LoVo (cell line): ENCODE data around the gene OTX1.

Source experiments
- DNase-seq: peaks from one replicate; pipeline ENCODE4 v3.0.0-alpha.2; 2016; ENCODE audit warnings: low spot score

The OTX1 gene

DNA sequence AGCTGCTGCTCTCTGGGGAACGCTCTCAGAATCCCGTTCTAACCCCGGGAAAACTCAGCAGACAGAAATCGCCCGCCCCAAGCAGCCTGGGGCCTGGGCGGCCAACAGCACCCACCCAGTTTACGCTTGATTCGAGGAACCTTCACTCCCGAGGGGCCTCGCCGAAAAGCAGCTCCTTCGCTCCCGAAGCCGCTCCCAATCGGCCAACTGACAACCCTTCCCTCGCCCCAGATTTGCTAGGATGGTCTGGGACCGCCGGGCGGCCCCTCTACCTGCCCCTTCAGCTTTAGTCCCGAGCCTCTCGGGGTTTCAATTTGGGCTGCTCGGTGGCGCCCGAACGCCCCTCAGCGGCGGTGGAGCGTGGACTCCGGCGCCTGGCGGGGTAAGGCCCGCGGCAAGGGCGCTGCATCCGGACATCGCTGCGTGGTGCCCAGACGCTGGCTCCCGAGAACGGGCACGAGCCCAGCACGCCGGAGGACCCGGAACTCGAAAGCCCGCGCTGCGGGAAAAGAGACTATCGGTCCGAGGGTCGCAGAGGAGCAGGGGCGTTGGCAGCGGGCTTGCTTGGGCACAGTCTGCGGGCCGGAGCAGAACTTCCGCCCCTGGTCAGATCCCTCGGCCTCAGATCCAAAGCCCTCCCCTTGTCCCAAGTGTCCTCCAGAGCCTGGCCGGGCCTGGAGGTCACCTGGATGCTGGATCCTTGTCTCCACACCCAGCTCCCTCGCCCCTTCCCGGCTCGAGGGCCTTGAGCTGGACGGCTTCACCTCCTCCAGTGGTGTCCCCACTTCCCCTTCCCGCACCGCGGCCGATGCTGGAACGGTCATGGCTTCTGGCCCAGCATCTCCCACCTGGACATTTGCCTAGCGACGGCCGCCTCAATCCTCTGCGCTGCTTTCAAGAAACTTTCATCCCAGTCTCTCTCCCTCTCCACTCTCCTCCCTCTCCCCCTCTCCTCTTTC is 3.0 kb upstream of the OTX1 start:
- DNase-seq: no peak

DNA sequence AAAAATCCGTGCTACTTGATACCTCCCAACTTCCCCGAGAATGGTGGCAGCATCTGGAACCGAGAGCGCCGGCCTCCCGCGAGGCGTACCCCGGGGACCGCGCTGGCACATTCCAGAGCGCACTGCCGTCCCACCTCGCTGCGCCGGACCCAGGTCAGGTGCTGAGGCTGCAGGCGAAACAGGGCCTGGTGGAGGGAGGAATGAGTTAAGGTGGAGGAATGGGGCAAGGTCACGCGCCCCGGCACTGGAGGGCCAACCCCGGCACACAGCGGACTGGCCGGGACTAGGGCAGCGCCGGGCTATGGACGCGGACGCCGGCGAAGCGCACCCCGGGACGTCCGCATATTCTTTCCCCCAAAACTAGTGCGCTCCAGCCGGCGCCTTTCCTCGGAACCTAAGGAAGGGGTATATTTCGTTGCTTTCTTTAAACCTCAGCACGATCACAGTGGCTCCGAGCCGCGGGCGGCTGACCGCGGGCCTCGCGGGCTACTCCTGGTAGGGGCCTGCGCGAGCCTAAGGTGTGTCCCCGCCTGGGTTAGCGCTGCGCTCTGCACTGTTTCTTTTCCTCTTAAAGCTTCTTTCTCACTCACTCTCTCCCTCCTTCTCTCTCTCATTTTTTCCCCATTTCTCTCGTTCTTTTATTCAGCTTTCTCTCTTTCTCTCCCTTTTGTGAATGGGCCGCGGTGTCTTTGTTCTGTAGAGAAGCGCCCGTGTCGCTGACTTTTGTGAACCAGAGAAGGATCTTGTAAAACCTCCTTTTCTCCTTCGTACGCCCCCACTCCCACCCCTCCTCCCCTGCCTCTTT is 2.1 kb upstream of the OTX1 start:
- DNase-seq: no peak

DNA sequence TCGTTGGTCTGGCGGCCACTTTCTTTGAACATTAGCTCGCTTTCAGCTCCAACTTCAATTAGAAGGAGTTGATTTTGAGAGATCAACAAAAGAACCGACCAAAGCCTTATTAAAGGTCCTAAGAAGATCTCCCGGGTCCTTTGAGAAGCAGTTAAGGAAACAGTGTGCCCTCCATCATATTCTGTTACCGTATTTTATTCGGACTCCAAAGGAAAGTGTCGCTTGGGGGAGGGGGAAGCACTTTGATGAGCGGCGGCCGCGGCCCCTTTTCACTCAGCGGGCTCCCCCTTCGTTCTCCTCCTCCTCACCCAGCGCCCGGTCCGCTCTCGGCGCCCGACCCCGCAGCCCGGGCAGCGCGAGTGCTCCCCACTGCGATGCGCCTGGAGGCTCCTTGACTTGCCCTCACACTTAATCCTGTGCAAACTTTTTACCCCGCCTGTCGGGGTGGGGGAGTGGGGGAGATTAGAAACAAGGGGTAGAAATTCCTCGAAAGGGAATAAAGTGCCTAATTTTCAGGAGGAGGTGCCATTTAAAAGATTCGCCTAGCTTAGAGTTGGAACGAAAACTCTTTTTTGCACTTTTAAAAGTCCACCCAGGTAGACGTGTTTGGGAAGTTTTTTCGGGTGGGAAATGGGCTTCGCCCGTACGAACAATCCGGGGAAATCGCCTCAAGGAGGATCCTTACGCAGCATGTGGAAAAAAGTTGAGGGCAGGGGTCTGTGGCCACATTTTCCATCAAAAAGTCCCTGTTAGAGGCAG is 1.2 kb upstream of the OTX1 start:
- peak; percentile 12 for DNase-seq

DNA sequence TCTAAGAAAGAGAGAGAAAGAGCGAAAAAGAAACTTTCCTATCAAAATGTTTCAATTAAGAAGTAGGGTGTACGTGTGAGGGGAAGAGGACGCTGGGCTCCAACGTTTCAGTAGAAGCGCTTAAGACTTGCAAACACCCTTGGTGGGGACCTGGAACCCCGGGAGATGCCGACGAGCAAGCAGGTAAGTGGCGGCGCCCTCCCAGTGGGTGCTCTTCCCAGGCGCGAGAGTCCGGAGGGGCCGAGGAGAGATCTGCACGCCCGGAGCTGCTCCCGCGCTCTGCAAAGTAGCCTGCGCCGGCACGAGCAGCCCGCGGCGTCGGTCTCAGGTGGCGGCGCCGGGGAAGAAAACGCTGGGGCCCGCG is 678 bp upstream of the OTX1 start:
- DNase-seq: peak; percentile 50

DNA sequence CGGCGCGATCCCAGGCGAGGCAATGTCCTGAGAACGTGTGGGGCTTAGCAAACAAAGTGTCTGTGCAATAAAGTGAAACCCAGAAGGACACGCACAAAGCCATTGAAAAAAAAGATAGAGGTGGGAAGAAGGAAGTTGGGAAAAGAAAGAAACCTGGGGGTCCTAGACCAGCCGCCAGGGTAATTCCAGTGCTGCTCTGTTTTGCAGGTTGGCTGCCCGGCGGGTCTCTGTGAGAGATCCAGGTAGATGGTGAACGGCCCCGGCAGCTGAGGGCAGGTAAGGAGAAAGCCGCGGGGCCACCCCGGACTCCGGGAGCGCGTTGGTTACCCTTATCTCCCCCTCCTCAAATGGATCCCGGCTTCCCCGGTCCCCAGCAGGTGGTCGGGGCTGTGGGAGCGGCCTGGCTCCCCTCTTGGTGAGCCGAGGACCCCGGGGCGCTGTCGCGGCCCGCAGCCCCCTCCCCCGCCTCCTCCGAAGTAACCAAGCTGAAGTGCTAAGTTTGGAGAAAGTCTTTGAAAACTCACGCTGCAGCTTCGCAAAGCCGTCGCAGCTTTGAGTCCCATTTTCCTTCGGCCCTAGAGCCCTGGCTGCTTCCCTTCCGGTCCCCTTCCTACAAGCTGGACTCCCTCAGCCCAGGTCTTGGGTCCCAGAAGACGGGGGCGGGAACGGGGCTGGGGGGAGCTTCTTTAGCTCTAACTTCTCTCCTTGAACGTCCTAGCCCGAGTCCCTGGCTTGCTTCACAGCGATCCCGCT is 588 bp downstream of the OTX1 start:
- DNase-seq: no peak

DNA sequence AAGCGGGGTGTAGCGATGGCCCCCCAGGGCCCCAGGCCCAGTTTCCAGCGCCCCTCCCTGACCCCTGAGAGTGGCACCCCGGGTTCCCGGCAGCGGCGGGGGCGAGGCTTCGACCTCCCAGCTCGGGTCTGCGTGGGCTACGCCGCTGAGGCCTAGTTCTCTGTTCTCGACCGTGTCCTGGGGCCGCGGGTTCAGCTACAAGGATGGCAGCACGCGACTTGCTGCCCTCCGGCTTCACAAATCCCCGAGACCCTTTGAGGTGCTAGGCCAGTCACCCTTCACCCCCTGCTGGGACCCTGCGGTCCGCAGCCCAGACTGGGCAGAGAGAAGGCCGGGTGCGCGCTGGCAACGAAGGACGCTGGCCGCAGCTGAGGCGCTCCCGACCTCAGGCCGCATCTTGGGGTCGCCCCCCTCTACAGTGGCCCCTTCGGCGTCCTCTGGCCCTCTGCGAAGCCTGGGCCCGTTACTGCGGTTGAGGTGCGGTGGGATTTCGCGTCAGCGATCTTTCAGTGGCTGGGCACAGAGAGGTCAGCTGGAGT is 1.2 kb downstream of the OTX1 start:
- no peak for DNase-seq

DNA sequence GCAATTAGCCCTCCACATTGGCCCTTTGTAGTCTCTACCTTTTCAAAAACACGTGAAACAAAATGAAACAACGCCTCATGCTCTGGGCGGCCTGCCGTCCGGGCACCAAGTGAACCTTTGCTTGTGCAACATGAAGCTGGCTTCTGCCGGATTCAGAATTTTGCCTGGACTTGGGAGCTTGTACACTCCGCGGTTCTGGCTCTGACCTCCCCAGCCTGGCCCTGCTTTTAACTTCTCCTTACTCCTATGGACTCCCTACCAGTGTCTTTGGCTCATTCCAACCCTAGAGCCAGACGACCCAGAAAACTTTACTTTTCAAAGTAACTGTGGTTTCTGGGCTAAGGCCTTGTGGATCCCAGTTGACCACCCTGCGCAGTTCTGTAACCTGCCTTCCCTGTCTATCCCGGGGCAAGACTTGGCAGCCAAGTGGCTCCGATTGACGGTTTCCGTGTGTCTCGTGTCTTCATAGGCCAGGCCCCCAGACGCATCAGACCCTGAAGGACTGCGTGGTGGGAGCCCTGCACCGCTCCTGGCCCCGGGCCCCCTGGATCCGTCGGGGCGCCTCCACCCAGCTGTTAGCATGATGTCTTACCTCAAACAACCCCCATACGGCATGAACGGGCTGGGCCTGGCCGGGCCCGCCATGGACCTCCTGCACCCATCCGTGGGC is 1.9 kb downstream of the OTX1 start:
- DNase-seq: no peak

DNA sequence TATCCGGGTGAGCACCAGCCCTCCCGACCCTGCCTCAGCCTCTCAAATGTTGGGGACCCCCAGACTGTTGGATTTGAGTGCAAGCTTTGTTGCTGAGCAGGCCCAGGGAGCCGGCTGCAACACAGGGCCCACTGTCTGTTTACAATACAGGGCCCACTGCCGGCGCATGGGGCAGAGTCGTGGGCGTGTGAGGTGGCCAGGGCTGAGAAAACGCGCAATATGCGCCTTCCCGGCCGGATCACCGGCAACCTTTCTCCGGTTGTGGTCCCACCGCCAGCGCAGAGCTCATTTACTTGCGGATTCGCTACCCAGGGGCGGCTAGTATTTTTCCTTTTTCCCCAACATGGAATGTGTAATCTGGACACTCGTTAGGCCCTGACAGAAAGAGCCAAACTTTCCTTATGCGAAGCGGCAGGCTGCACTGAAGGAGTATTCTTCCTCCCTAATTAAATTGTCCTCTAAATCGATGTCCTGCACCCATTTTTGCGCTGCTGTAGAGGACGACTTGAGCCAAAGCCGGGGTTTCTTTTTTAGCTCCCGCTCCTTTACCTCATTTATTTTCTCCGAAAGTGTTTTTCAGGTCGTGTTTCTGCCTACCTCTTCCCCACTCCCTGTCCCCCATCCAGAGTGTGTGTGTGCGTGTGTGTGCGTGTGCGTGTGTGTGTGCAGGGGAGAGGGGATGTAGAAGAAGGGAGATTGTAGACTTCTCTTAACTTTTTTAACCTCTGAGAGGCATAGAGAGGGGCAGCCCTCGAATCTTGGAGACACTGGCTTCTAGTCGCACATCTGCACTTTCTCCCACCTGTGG is 2.7 kb downstream of the OTX1 start:
- no peak for DNase-seq

DNA sequence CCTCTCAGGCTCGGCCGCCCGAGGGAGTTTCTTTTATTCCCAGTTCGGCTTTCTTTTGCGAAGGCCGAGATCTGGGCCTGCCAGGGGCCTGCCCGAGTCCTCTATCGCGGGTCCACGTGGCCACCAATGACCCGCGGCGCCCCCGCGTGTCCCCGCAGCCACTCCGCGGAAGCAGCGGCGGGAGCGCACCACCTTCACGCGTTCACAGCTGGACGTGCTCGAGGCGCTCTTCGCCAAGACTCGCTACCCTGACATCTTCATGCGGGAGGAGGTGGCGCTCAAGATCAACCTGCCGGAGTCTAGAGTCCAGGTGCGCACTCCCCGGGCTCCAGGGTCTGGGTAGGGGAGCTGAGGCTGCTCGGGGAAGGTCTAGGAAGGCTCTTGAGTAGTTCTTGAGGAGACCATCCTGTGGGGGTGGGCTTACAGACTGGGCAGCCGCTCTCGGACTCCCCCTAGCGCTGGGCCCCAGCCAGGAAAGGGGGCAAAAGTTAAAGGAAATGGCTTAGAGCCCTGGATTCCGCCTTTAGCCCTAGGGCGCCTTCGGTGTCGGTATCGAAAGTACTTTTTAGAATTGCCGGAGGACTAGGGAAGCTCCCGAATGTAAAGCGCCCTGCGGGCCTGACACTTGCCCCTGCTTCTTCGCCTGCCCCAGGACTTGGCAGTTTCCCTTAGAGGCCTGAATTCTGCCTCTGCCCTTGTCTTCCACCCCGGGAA is 3.4 kb downstream of the OTX1 start:
- no peak for DNase-seq

DNA sequence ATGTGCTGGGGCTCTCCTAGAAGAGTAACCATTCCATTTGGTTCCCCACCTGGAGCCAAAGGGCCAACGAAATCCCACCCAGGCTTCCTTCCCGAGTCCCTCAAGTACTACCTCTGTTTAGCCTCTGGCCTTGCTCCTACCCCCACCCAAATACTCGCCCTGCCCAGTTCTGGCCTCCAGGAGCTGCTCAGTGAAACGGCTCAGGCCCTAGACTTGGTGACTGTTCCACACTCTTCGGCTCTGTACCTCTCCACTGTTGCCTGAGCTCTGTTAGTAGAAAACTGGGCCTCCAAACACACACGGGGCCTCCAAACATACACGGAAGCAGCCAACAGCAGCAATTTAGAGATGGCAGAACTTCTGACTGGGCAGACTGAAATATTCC is 4.2 kb downstream of the OTX1 start:
- DNase-seq: no peak

DNA sequence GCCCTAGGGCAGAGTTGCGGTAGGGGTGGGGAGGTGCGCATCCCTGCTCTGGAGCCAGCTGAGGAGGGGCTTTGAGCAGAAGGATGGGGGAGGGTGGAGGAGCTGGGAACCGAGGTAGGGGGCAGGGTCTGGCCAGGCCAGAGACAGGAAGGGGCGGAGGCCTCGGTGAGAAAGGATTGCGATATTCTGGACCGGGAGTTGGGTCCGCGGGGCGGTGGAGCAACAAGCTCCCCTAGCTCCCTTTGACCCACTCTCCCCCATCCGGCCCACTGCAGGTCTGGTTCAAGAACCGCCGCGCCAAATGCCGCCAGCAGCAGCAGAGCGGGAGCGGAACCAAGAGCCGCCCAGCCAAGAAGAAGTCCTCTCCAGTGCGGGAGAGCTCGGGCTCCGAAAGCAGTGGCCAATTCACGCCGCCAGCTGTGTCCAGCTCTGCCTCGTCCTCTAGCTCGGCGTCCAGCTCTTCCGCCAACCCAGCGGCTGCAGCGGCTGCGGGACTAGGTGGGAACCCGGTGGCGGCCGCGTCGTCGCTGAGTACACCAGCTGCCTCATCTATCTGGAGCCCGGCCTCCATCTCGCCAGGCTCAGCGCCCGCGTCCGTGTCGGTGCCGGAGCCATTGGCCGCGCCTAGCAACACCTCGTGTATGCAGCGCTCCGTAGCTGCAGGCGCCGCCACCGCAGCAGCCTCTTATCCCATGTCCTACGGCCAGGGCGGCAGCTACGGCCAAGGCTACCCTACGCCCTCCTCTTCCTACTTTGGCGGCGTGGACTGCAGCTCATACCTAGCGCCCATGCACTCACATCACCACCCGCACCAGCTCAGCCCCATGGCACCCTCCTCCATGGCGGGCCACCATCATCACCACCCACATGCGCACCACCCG is 4.8 kb downstream of the OTX1 start:
- no peak for DNase-seq

DNA sequence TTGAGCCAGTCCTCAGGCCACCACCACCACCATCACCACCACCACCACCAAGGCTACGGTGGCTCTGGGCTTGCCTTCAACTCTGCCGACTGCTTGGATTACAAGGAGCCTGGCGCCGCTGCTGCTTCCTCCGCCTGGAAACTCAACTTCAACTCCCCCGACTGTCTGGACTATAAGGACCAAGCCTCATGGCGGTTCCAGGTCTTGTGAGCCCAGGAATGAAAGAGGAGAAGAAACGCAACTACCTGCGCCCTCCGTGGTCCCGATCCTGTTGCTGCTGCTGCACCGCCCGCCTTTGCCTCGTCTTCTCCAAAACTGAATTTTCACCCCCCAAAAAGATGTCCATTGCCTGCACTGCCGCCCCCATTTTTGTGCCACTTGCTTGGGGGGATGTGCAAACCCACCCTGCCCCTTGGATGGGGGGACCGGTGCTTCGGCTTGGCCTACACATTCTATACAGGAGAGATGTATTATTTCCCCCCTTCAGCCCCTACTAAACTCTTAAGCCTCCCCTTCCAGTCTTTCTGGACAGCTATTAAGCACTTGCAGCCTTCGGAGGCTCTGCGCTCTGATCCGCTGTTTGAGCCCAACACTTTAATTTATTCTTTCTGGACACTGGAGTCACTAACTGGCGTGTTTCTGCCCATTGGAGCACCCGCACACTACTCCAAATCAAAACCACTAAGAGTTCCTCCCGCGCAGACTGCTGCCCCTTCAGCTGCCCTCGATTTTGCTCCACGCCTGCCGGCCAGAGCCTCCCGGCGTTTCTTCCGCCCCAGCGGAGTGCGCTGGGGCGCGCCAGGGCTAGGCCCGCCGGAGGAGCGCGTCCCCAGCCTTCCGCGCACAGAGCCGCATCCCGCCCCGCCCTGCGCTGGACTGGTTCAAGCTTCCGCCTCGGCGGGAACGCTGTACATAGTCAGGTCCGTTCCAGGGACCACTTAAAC is 5.7 kb downstream of the OTX1 start:
- DNase-seq: no peak

DNA sequence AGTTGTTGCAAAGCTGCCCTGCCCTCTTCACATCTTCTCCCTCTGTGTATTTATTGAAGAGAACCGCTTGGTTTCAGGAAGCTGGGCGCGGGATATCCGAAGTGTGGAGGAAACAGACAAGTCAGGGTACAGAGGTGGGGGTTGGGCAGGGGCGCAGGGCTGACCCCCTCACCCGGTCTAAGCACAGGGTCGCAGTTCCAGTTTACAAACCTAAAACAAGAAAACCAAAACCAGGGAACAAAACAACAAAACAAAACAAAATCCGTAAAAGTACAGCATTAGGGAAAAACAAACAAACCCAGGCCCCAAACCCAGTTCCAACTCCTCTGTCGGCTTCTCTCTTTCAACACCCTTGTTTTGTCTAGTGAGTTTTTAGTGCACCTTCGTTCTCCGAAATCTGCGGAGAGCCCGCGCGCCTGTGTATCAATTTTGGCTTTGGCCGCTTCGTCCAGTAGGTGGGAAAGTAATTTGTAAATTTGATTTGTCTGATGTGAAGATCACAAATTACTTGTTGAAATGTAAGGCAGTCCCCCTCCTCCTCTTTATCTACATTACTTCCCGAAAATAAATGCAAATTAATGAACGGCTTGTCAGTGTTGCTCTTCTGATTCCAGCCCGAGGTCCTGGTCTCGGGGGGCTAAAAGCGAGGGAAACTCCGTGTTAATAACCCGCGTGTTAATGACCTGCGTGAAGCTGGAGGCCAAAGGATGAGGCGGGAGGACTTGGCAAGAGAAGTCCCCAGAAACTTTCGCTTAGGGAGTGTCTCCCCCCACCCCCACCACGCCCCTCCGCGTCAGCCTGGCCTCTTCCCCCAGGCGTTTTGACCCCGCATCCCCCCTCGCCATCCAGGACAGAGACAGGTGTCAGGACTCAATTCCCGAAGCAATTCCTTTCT is 6.9 kb downstream of the OTX1 start:
- no peak for DNase-seq

DNA sequence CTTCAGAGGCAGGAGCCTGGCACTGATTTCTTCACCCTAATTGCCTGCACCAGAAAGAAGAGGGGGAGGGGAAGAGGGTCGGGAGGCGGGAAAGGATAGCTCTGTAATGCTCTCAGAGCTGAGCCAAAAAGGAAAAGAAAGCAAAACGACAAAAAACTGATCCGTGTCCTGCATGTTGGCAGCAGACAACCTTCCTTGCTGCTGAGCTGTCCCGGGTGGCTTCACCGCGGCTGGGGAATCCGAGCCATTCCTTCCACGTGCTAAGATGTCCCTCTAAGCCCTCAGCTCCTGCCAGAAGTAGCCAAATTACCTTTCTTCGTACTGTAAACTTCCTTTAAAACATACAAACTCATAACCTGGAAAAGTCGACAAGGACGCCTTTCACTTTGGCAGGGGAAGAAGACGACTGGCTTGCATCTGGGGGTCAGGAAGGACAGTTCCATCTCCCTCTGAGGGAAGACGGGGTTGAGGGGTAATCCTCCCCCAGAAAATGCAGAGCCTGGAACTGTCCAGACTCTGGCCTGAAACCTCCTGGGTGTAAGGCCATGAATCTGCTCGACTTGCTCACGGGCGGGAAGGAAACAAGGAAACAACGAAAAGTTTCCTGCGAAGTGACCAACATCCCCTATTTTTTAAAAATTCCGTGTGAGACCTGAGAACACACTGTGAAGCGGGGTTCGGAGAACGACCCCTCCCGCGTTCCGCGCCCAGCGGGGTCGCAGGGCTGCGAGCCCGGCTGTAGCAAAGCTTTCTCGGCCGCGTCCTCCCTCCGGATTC is 7.7 kb downstream of the OTX1 start:
- no peak for DNase-seq
